WTC11 (cell line): ENCODE measurements around the gene TMEM141. TPM values are rescaled to one million over a fixed set of nuclear protein-coding genes. Genes with fewer than 3 reads are reported as not detected.

ENCODE experiments used
- ATAC-seq: fragments of 200-7000 bp; cut with Tn5 transposase; 2 replicates; pipeline ENCODE4 v1.10.0; 2021; ENCODE audit warnings: mild to moderate bottlenecking, moderate library complexity
- CTCF ChIA-PET: fragments of 300-600 bp; sonication (Branson Sonifier 250); formaldehyde crosslinking; loops from one replicate; lab custom pipeline; 2021; ENCODE audit warnings: antibody characterized with exemption; lab: Charles Lee
- POLR2A ChIA-PET: fragments of 350-600 bp; sonication (Branson Sonifier 250); formaldehyde crosslinking; loops from one replicate; lab custom pipeline; 2021; ENCODE audit warnings: antibody characterized with exemption; lab: Charles Lee
- DNase-seq: peaks from one replicate; pipeline ENCODE4 v3.0.0; 2021; ENCODE audit warnings: low spot score
- H3K27ac Mint-ChIP-seq: 2 replicates; pipeline ENCODE4 v1.8.0; 2021; ENCODE audit warnings: mixed read lengths
- H3K27me3 Mint-ChIP-seq: 2 replicates; pipeline ENCODE4 v1.8.0; 2021; ENCODE audit warnings: low read depth, mild to moderate bottlenecking, moderate library complexity, mixed read lengths
- H3K36me3 Mint-ChIP-seq: 2 replicates; pipeline ENCODE4 v1.8.0; 2021; ENCODE audit warnings: mixed read lengths
- H3K4me1 Mint-ChIP-seq: 2 replicates; pipeline ENCODE4 v1.8.0; 2022; ENCODE audit warnings: mixed read lengths
- H3K4me3 Mint-ChIP-seq: 2 replicates; pipeline ENCODE4 v1.8.0; 2021; ENCODE audit warnings: mild to moderate bottlenecking, moderate library complexity, mixed read lengths
- H3K9me3 Mint-ChIP-seq: 2 replicates; pipeline ENCODE4 v1.8.0; 2021; ENCODE audit warnings: mixed read lengths
- CBFB ChIP-seq: sonication (generic); formaldehyde crosslinking; IDR thresholded peaks from 2 replicates; pipeline ENCODE4 v1.8.1; 2022; ENCODE audit warnings: mild to moderate bottlenecking, low read depth, missing genetic modification reagents
- CREB1 ChIP-seq: sonication (generic); formaldehyde crosslinking; IDR thresholded peaks from 2 replicates; pipeline ENCODE4 v1.8.0; 2023; ENCODE audit warnings: mild to moderate bottlenecking, missing genetic modification reagents
- IRF2 ChIP-seq: sonication (generic); formaldehyde crosslinking; IDR thresholded peaks from 2 replicates; pipeline ENCODE4 v1.8.0; 2022; ENCODE audit warnings: low read depth, missing genetic modification reagents, borderline replicate concordance
- KAT7 ChIP-seq: sonication (generic); formaldehyde crosslinking; IDR thresholded peaks from 2 replicates; pipeline ENCODE4 v1.8.1; 2023; ENCODE audit warnings: missing genetic modification reagents, mild to moderate bottlenecking, borderline replicate concordance
- NR1H2 ChIP-seq: sonication (generic); formaldehyde crosslinking; IDR thresholded peaks from 2 replicates; pipeline ENCODE4 v1.9.0; 2021; ENCODE audit warnings: mild to moderate bottlenecking, moderate library complexity, missing genetic modification reagents
- NR2C2 ChIP-seq: sonication (generic); formaldehyde crosslinking; IDR thresholded peaks from 2 replicates; pipeline ENCODE4 v1.8.0; 2022; ENCODE audit warnings: mild to moderate bottlenecking, missing genetic modification reagents
- OVOL2 ChIP-seq: fragments of 250-450 bp; sonication (Bioruptor Pico); IDR thresholded peaks from 2 replicates; pipeline ENCODE4 v1.9.0; 2021; ENCODE audit warnings: mild to moderate bottlenecking, borderline replicate concordance
- PREB ChIP-seq: sonication (generic); formaldehyde crosslinking; IDR thresholded peaks from 2 replicates; pipeline ENCODE4 v1.8.1; 2022; ENCODE audit warnings: mild to moderate bottlenecking, missing genetic modification reagents, moderate library complexity, borderline replicate concordance
- RELA ChIP-seq: sonication (generic); formaldehyde crosslinking; IDR thresholded peaks from 2 replicates; pipeline ENCODE4 v1.8.1; 2022; ENCODE audit warnings: missing genetic modification reagents, mild to moderate bottlenecking, borderline replicate concordance
- SOX15 ChIP-seq: fragments of 250-450 bp; sonication (Bioruptor Pico); IDR thresholded peaks from 2 replicates; pipeline ENCODE4 v1.9.0; 2021; ENCODE audit warnings: mild to moderate bottlenecking
- SP1 ChIP-seq: sonication (generic); formaldehyde crosslinking; conservative IDR thresholded peaks from 2 replicates; pipeline ENCODE4 v1.8.1; 2022; ENCODE audit warnings: missing genetic modification reagents
- TEAD4 ChIP-seq: sonication (generic); formaldehyde crosslinking; IDR thresholded peaks from 2 replicates; pipeline ENCODE4 v1.8.0; 2022; ENCODE audit warnings: mild to moderate bottlenecking, missing genetic modification reagents
- TP53 ChIP-seq: sonication (generic); formaldehyde crosslinking; IDR thresholded peaks from 2 replicates; pipeline ENCODE4 v1.8.1; 2023; ENCODE audit warnings: mild to moderate bottlenecking, missing genetic modification reagents
- ZBTB43 ChIP-seq: sonication (generic); formaldehyde crosslinking; IDR thresholded peaks from 2 replicates; pipeline ENCODE4 v1.8.1; 2023; ENCODE audit warnings: mild to moderate bottlenecking, missing genetic modification reagents
- ZNF138 ChIP-seq: sonication (generic); formaldehyde crosslinking; conservative IDR thresholded peaks from 2 replicates; pipeline ENCODE4 v1.8.1; 2022; ENCODE audit warnings: mild to moderate bottlenecking, moderate library complexity, missing genetic modification reagents
- ZNF263 ChIP-seq: sonication (generic); formaldehyde crosslinking; IDR thresholded peaks from 2 replicates; pipeline ENCODE4 v1.8.1; 2022; ENCODE audit warnings: low read depth, mild to moderate bottlenecking, moderate library complexity, missing genetic modification reagents
- ZNF281 ChIP-seq: sonication (generic); formaldehyde crosslinking; IDR thresholded peaks from 2 replicates; pipeline ENCODE4 v1.8.0; 2023; ENCODE audit warnings: mild to moderate bottlenecking, missing genetic modification reagents
- ZNF317 ChIP-seq: sonication (generic); formaldehyde crosslinking; IDR thresholded peaks from 2 replicates; pipeline ENCODE4 v1.8.1; 2023; ENCODE audit warnings: low read depth, mild to moderate bottlenecking, moderate library complexity, missing genetic modification reagents, borderline replicate concordance
- ZNF396 ChIP-seq: fragments of 250-450 bp; sonication (Bioruptor Pico); IDR thresholded peaks from 2 replicates; pipeline ENCODE4 v1.8.0; 2021; ENCODE audit warnings: mild to moderate bottlenecking, moderate library complexity, borderline replicate concordance
- ZNF532 ChIP-seq: fragments of 250-450 bp; sonication (Bioruptor Pico); IDR thresholded peaks from 2 replicates; pipeline ENCODE4 v1.9.0; 2021; ENCODE audit warnings: mild to moderate bottlenecking, borderline replicate concordance
- ZNF671 ChIP-seq: fragments of 250-450 bp; sonication (Bioruptor Pico); IDR thresholded peaks from 2 replicates; pipeline ENCODE4 v1.8.0; 2021; ENCODE audit warnings: mild to moderate bottlenecking
- total RNA-seq: library from RNA; stranded (reverse); gene quantifications from 3 replicates; pipeline ENCODE4 v1.2.3, GENCODE V29; 2021

The TMEM141 gene
- total RNA-seq, 1 experiment from 2014 or later: 72.0 TPM

GRCh38 chr9:136750526-136750925 lies 40.6 kb upstream of the TMEM141 start (continued):
- TF ChIP-seq ZNF532: no peak
- TF ChIP-seq IRF2: no peak
- no peak for TF ChIP-seq ZNF671 (CRISPR knock-in tag)
- TF ChIP-seq SP1 (CRISPR knock-in tag): no peak
- TF ChIP-seq PREB (CRISPR knock-in tag): no peak
- TF ChIP-seq NR2C2 (CRISPR knock-in tag): no peak
- no peak for TF ChIP-seq CBFB (CRISPR knock-in tag)
- TF ChIP-seq SOX15 (CRISPR knock-in tag): no peak
- TF ChIP-seq TP53 (CRISPR knock-in tag): no peak
- TF ChIP-seq TEAD4 (CRISPR knock-in tag): no peak
- TF ChIP-seq NR1H2 (CRISPR knock-in tag): no peak
- TF ChIP-seq ZNF317 (CRISPR knock-in tag): no peak
- no peak for TF ChIP-seq ZNF263 (CRISPR knock-in tag)
- TF ChIP-seq CREB1: no peak
- no peak for TF ChIP-seq ZNF396 (CRISPR knock-in tag)

GRCh38 chr9:136751244-136751643 lies 39.9 kb upstream of the TMEM141 start:
- Mint-ChIP-seq H3K9me3 (peaks cover 29% of the 10 kb centered on the region), H3K4me1 (no peaks in the 10 kb centered on the region), H3K4me3 (no peak overlapping the region), H3K36me3 (peaks cover 11% of the 10 kb centered on the region), H3K27ac (no peak overlapping the region), H3K27me3 (peaks cover 3% of the 10 kb centered on the region; the same call in 1 of the 2 replicates)
- DNase-seq: no peak
- CTCF ChIA-PET: no interaction called here
- POLR2A ChIA-PET: no interaction called here
- TF ChIP-seq ZBTB43 (CRISPR knock-in tag) (no peak), RELA (no peak), ZNF281 (CRISPR knock-in tag) (no peak), ZNF138 (no peak), IRF2 (no peak), KAT7 (no peak), OVOL2 (CRISPR knock-in tag) (no peak)
- no peak for ATAC-seq
